ENCODE measurements around the gene PIGV.

- TF ChIP-seq, protein P1, sequence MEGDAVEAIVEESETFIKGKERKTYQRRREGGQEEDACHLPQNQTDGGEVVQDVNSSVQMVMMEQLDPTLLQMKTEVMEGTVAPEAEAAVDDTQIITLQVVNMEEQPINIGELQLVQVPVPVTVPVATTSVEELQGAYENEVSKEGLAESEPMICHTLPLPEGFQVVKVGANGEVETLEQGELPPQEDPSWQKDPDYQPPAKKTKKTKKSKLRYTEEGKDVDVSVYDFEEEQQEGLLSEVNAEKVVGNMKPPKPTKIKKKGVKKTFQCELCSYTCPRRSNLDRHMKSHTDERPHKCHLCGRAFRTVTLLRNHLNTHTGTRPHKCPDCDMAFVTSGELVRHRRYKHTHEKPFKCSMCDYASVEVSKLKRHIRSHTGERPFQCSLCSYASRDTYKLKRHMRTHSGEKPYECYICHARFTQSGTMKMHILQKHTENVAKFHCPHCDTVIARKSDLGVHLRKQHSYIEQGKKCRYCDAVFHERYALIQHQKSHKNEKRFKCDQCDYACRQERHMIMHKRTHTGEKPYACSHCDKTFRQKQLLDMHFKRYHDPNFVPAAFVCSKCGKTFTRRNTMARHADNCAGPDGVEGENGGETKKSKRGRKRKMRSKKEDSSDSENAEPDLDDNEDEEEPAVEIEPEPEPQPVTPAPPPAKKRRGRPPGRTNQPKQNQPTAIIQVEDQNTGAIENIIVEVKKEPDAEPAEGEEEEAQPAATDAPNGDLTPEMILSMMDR (IDR thresholded peaks at IDR 0.05; ENCODE audit: low read depth, low read length) = no peak
- no peak for TF ChIP-seq POLR2A (IDR thresholded peaks at IDR 0.05; ENCODE audit: extremely low read depth, insufficient read length)
- no peak for TF ChIP-seq MYC (IDR thresholded peaks at IDR 0.05; ENCODE audit: low read depth, low read length)
Observed at GRCh38 chr1:26797627-26798026, 9.9 kb downstream of the PIGV start.
